ENCODE measurements around the gene ENTHD1.

GRCh38 chr22:39738746-39739145, 154.8 kb downstream of the ENTHD1 start:
- TF ChIP-seq, protein P1, sequence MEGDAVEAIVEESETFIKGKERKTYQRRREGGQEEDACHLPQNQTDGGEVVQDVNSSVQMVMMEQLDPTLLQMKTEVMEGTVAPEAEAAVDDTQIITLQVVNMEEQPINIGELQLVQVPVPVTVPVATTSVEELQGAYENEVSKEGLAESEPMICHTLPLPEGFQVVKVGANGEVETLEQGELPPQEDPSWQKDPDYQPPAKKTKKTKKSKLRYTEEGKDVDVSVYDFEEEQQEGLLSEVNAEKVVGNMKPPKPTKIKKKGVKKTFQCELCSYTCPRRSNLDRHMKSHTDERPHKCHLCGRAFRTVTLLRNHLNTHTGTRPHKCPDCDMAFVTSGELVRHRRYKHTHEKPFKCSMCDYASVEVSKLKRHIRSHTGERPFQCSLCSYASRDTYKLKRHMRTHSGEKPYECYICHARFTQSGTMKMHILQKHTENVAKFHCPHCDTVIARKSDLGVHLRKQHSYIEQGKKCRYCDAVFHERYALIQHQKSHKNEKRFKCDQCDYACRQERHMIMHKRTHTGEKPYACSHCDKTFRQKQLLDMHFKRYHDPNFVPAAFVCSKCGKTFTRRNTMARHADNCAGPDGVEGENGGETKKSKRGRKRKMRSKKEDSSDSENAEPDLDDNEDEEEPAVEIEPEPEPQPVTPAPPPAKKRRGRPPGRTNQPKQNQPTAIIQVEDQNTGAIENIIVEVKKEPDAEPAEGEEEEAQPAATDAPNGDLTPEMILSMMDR (IDR thresholded peaks at IDR 0.05): no peak
- TF ChIP-seq POLR2AphosphoS5 (IDR thresholded peaks at IDR 0.05) (no peak), POLR2A (IDR thresholded peaks at IDR 0.05) (no peak)

Data from breast epithelium (tissue), 3 donors.